ENCODE measurements around the gene SPDL1. TPM values are rescaled to one million over a fixed set of nuclear protein-coding genes. Genes with fewer than 3 reads are reported as not detected.
A peak's percentile ranks its signal among the peaks of the same experiment; 100 is the strongest.

SPDL1 gene
- total RNA-seq, 6 experiments from 2014 or later, result 68.8 to 121 (median 74.4) TPM

GRCh38 chr5:169544264-169544950 is 39.2 kb upstream of the SPDL1 start:
- Mint-ChIP-seq H3K36me3 (ENCODE audit: low read depth) (no peaks in the 10 kb centered on the region), H3K27me3 (ENCODE audit: insufficient read depth) (no peaks in the 10 kb centered on the region), H3K4me1 (ENCODE audit: low read depth) (peaks cover 38% of the 10 kb centered on the region), H3K4me3 (no peak overlapping the region), H3K27ac (no peak overlapping the region), H3K9me3 (no peaks in the 10 kb centered on the region)
- no peak for TF ChIP-seq CTCF (IDR thresholded peaks at IDR 0.05)
- no peak for DNase-seq

GRCh38 chr5:169545762-169546161 is 37.8 kb upstream of the SPDL1 start:
- Mint-ChIP-seq H3K9me3 (no peaks in the 10 kb centered on the region), H3K27me3 (ENCODE audit: insufficient read depth) (no peaks in the 10 kb centered on the region), H3K4me1 (ENCODE audit: low read depth) (peaks cover 49% of the 10 kb centered on the region), H3K27ac (no peak overlapping the region; the same call in 1 of the 2 replicates), H3K36me3 (ENCODE audit: low read depth) (no peaks in the 10 kb centered on the region), H3K4me3 (no peak overlapping the region)
- TF ChIP-seq CTCF (IDR thresholded peaks at IDR 0.05), result no peak
- DNase-seq, result no peak

GRCh38 chr5:169546346-169546745 is 37.2 kb upstream of the SPDL1 start:
- H3K27me3 Mint-ChIP-seq (ENCODE audit: insufficient read depth), result no peaks in the 10 kb centered on the region

GRCh38 chr5:169547508-169547907 is 36.1 kb upstream of the SPDL1 start:
- Mint-ChIP-seq H3K9me3 (no peaks in the 10 kb centered on the region), H3K36me3 (ENCODE audit: low read depth) (no peaks in the 10 kb centered on the region), H3K27me3 (ENCODE audit: insufficient read depth) (no peaks in the 10 kb centered on the region), H3K4me1 (ENCODE audit: low read depth) (peaks cover 49% of the 10 kb centered on the region), H3K4me3 (no peak overlapping the region), H3K27ac (no peak overlapping the region)
- TF ChIP-seq CTCF (IDR thresholded peaks at IDR 0.05), result no peak
- no peak for DNase-seq

More at GRCh38 chr5:169546346-169546745, 37.2 kb upstream of the SPDL1 start:
- Mint-ChIP-seq H3K36me3 (ENCODE audit: low read depth) (no peaks in the 10 kb centered on the region), H3K27ac (no peak overlapping the region), H3K9me3 (no peaks in the 10 kb centered on the region), H3K4me1 (ENCODE audit: low read depth) (peaks cover 49% of the 10 kb centered on the region), H3K4me3 (no peak overlapping the region)
- DNase-seq, result no peak
- no peak for TF ChIP-seq CTCF (IDR thresholded peaks at IDR 0.05)

- Mint-ChIP-seq H3K9me3 (no peaks in the 10 kb centered on the region), H3K4me1 (ENCODE audit: low read depth) (peaks cover 40% of the 10 kb centered on the region), H3K36me3 (ENCODE audit: low read depth) (no peaks in the 10 kb centered on the region), H3K4me3 (no peak overlapping the region), H3K27ac (no peak overlapping the region), H3K27me3 (ENCODE audit: insufficient read depth) (no peaks in the 10 kb centered on the region; the same call in 1 of the 2 replicates)
- peak; percentile 72 for TF ChIP-seq CTCF (IDR thresholded peaks at IDR 0.05)
- peak; percentile 50 for DNase-seq
Observed at GRCh38 chr5:169548315-169548714, 35.3 kb upstream of the SPDL1 start.

Measured in HFFc6 (cell line).